GM21515 (cell line): ENCODE data around the gene CHL1.
A peak's percentile ranks its signal among the peaks of the same experiment; 100 is the strongest.

ENCODE experiments used
- ATAC-seq: cut with Tn5 transposase; IDR thresholded peaks from one replicate; pipeline ENCODE4 v1.9.1; 2021; ENCODE audit not compliant: unreplicated experiment

CHL1 gene

DNA sequence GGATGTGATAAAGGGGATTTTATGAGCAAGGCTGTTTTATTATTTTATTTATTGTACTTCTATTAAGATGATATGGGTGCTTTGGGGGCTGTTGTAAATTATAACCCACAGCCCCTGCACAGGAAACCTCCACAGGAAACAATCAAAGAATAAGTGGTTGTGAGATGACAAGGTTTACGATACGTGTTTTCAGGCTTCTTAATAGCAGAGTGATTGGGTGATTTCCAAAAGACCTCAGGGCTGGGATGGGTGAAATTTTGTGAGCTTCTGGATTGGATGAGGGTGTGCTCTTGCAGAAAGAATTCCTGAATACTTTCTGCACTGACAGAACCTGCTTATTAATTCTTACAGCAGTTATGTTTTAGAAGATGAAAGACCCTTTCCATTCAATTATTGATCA lies 21.4 kb downstream of the CHL1 start:
- ATAC-seq: no peak

DNA sequence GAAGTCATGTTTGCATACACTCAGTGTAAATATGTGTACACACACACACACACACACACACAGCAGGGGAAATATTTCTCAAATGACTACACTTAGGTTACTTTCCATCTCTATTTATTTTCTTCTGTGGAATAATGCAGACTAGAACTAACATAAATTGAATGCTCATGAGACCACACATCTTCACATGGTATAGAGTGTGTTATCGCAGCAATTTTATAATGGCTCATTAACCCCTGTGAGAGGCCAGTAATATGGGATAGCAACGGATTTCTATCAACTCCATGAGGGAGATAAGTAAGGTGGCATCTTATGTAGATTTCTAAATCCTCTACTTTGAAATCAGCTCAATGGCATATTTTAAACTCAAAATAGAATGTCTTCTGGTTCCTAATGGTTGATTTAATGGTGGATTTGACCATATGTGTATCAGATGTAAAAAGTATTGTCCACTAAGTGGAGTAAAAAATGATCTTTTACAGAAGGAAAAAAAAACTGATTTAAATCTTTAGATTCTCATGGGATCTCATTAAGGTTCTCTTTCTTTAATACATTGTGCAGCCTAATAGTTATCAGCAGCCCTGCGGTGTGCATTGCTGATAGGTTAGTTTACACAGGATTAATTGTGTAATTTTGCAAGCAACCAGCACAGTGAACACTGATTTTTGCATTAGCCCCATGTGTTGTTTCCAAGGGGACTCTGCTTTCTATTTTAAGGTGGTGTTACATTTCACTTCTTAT lies 32.0 kb downstream of the CHL1 start:
- no peak for ATAC-seq

- ATAC-seq: no peak
These were observed 32.7 kb downstream of the CHL1 start for GRCh38 chr3:229183-229661.

GRCh38 chr3:236881-237280 lies 40.3 kb downstream of the CHL1 start:
- no peak for ATAC-seq

- no peak for ATAC-seq
These were observed 46.2 kb downstream of the CHL1 start for GRCh38 chr3:242602-243355.

DNA sequence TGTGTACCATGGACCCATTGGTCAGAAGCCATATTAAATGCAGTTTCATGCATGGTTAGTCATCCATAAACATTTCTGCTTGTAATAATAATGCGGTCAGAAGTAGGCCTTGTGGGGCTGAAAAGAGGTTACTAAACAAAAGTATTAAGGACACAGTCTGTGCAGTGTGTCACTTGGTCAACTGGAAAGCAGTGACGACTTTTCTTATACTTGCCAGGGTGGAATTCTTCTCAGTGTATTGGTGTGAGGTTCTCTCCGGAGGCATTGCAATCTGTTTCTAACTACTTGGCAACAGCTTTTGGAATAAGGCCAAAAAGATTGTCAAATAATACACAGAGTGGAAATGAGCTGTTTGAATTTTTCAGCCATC lies 46.8 kb downstream of the CHL1 start:
- ATAC-seq: no peak

DNA sequence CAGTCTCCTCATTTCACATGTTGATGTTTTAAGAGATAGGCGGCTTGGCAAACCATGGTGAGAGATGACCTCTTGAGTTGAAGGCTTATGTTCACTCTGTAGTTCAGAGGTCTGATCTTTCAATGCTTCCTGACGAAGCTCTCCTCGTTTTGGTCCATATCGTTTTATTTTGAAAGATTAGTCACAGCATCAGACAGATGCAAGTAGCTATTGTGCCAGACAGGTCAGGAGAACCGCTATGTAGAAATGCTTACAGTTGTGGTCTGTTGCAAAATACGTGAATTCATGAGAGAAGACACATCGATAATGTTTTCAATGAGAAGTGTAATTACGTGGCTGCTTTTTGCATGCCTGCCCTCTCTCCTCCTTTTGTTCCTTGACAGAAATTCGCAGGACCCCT lies 47.5 kb downstream of the CHL1 start:
- ATAC-seq: no peak

DNA sequence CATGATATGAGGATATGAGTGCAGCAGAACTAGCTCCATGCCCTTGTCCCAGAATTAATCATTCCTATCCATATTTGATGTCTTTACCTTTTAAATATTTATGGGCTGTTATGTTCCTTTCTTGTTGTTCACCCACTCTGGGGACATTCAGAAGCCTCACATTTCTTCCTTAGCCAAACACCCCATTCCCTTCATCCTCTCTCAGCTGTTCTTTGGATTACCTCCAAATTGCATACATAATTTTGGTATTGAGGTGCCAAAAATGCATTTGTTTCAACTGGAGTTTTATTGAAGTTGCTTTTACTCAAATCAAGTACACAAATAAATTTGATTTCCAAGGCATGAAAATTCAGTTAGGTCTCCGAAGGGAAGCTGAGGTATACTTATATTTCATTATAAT lies 51.4 kb downstream of the CHL1 start:
- ATAC-seq: no peak

DNA sequence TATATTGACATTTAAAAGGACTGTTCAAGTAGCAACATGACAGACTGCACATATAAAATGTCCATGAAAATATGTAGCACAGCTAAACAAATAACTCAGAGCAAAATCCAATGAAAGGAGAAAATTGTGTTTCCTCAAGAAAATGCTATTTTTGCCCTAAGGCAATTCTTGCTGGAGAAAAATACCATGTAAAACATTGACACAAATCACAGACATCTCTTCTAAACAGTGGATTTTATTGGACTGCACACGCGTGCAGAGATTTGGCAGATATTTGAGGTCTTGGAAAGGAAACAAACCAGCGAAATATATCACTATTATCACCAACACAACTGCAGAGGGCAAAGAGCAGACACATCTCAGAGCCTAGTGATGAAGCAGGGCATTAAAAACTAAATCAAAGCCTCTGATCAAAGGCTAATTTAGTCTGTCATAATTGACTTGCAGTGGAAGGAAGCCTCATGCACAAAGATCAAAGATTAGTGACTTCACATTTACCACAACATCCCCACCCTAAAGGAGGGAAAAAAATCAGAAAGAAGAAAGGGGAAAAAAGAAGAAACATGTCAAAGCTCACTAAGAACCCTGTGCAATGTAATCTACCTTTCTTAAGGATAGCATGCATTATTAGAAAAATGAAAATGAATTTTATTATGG lies 52.4 kb downstream of the CHL1 start:
- ATAC-seq: no peak

- no peak for ATAC-seq
These were observed 53.2 kb downstream of the CHL1 start for GRCh38 chr3:249587-250262.

GRCh38 chr3:256501-256900 lies 59.9 kb downstream of the CHL1 start:
- no peak for ATAC-seq

- ATAC-seq: no peak
These were observed 61.3 kb downstream of the CHL1 start for GRCh38 chr3:257826-258225.

- no peak for ATAC-seq
These were observed 64.3 kb downstream of the CHL1 start for GRCh38 chr3:260898-261297.

DNA sequence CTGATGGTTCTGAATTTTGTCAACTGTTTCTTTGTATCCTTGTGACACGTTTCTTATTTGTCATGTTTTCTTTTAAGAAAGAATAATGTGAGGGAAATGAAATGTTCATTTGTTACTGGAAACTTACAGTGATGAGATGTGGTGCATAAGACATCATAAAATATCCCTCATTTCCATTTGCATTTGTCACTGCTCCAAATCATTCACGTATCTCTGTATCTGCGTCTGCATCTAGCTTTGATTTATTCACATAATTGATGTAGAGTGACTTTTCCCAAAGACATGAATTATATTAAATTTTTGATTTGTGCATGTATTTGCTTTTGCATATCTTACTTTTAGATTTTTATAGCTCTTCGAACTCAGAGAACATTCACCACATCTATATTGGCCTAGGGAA lies 66.8 kb downstream of the CHL1 start:
- no peak for ATAC-seq

DNA sequence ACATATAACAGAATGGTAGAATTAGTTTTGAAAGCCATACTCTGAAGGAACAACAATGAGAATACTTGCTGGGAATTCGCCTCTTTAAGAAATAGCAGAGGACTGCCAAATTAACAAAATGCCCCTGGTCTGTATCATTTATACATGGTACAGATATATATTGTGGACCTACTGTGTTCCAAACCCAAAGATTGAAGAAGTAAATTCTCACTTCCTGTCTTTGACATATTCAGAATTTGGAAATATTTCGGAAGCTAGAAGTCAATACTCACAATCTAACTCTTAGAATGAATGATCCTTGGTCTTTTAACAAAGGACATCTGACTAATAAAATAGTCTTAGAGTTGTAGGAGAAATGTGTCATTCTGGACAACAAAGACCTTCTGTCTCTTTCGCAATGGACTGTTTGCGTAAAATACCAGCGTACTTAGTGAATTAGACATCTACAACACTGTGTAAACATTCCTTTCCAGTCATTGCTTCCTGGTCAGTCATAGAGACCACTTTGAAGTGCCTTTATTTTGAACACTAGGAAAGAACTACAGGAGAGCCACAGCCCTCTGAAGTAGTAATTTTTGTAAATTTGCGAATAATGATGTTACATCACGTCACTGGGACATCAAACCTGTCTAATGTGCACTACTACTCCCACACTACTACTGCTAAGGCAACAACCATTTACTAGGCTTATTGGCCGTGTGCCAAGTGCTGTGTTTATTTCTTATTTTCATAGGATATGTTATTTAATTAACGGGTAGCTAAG lies 68.0 kb downstream of the CHL1 start:
- ATAC-seq: no peak

- no peak for ATAC-seq
These were observed 70.5 kb downstream of the CHL1 start for GRCh38 chr3:267101-267500.

GRCh38 chr3:270688-271087 lies 74.1 kb downstream of the CHL1 start:
- ATAC-seq: no peak

- ATAC-seq: no peak
These were observed 78.4 kb downstream of the CHL1 start for GRCh38 chr3:274927-275326.

DNA sequence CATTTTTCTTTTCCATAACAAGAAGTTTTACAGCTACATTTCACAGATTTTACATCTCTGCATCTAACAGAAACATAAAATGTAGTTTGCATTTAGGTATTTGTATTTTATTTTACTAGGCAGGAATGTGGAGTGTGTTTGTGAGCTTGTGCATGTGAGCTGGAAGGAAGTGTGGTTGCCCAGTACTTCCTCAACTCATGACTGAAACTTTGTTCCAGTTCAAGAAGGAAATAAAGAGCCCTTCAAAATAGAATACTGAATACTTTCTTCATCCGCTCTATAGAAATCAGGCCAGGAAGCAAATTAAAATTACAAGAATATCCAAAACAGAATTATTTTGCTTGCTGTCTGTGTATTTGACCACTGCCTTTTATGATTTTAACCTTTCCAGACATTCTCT lies 81.3 kb downstream of the CHL1 start:
- ATAC-seq: no peak

DNA sequence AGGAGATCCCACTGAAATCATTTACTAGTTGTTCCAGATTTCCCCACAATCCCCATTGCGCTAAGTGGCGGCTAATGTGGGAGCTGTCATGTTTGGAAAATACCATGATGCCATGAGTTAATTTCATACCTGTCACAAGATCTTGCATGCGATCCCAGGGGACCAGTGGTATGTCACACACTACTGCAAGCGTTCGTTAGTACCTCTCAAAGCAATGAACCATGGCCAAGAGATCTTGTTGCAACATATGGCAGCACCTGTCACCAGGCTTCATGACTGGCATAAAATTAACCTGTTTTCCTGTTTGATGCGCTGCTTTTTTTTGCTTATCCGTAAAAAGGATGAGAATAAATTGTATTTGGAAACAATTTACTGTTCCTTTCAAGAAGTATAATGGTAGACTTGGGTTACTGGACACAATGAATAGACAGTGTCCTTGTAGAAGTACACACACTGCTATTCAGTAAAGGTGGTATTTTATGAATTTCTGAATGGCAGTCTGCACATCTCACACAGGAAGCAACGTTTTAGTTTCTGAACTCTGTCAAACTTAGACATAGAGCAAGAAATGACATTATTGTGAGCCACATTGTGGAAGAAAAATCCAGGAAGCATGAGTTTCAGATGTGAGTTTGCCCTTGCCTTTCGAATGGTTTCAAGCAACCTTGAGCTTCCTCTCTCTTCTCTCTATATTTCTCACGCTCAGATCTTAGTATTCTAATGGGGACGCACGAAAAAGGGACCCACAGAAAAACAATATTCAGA lies 81.9 kb downstream of the CHL1 start:
- peak; percentile 76 for ATAC-seq
